Stromal cell of bone marrow (primary cell): ENCODE measurements around the gene SPANXN2.
"Not testable (repeated sequence)": the region's sequence is repeated elsewhere in the genome, so short reads cannot be mapped to it uniquely, and the experiment has no call there.

Source experiments
- DNase-seq: peaks from one replicate; pipeline ENCODE4 v3.0.0-alpha.2; 2012; ENCODE audit warnings: low read depth

Gene SPANXN2

GRCh38 chrX:143720652-143721051 is at the start of gene SPANXN2:
TSS of gene SPANXN2 (minus strand) at chrX:143720752. CDS start at chrX:143720668, 84 bp downstream.
- DNase-seq: not testable (repeated sequence)

GRCh38 chrX:143768976-143769375 is 48.4 kb upstream of the SPANXN2 start:
- no peak for DNase-seq

GRCh38 chrX:143767789-143768188 is 47.2 kb upstream of the SPANXN2 start:
- DNase-seq: not testable (repeated sequence)

- DNase-seq: no peak
Measured at GRCh38 chrX:143757887-143758286, 37.3 kb upstream of the SPANXN2 start.

- DNase-seq: no peak
Measured at GRCh38 chrX:143757375-143757774, 36.8 kb upstream of the SPANXN2 start.

- DNase-seq: no peak
Measured at GRCh38 chrX:143754183-143754582, 33.6 kb upstream of the SPANXN2 start.

- DNase-seq: no peak
Measured at GRCh38 chrX:143733866-143734265, 13.3 kb upstream of the SPANXN2 start.

- DNase-seq: no peak
Measured at GRCh38 chrX:143726296-143726695, 5.7 kb upstream of the SPANXN2 start.

GRCh38 chrX:143701460-143701859 is 19.1 kb downstream of the SPANXN2 start:
- no peak for DNase-seq

- no peak for DNase-seq
Measured at GRCh38 chrX:143694885-143695284, 25.7 kb downstream of the SPANXN2 start.

- no peak for DNase-seq
Measured at GRCh38 chrX:143683486-143683885, 37.1 kb downstream of the SPANXN2 start.

GRCh38 chrX:143674926-143675325 is 45.6 kb downstream of the SPANXN2 start:
- no peak for DNase-seq

- DNase-seq: no peak
Measured at GRCh38 chrX:143669395-143669794, 51.2 kb downstream of the SPANXN2 start.

- no peak for DNase-seq
Measured at GRCh38 chrX:143664302-143664701, 56.2 kb downstream of the SPANXN2 start.

- no peak for DNase-seq
Measured at GRCh38 chrX:143663755-143664154, 56.8 kb downstream of the SPANXN2 start.
